HG03039 (cell line): ENCODE results near the gene CC2D1A.
"Not testable (repeated sequence)": the region's sequence is repeated elsewhere in the genome, so short reads cannot be mapped to it uniquely, and the experiment has no call there.

Experiments
- ATAC-seq: cut with Tn5 transposase; IDR thresholded peaks from one replicate; pipeline ENCODE4 v1.9.1; 2021; ENCODE audit warnings: mild to moderate bottlenecking, moderate library complexity; ENCODE audit not compliant: unreplicated experiment

Gene CC2D1A

GRCh38 chr19:13902993-13903555 lies 2.9 kb upstream of the CC2D1A start:
- ATAC-seq = no peak

- peak; percentile 17 for ATAC-seq
These were observed 512 bp downstream of the CC2D1A start for GRCh38 chr19:13906521-13906904.

GRCh38 chr19:13906910-13907309 lies 909 bp downstream of the CC2D1A start:
- no peak for ATAC-seq

GRCh38 chr19:13908674-13909073 lies 2.7 kb downstream of the CC2D1A start:
- no peak for ATAC-seq

- ATAC-seq = no peak
These were observed 3.4 kb downstream of the CC2D1A start for GRCh38 chr19:13909430-13909829.

GRCh38 chr19:13913352-13913751 lies 7.4 kb downstream of the CC2D1A start:
- no peak for ATAC-seq

GRCh38 chr19:13914777-13915176 lies 8.8 kb downstream of the CC2D1A start:
- ATAC-seq = no peak

GRCh38 chr19:13917888-13918406 lies 11.9 kb downstream of the CC2D1A start:
- ATAC-seq = no peak

GRCh38 chr19:13918726-13919411 lies 12.9 kb downstream of the CC2D1A start:
- no peak for ATAC-seq

GRCh38 chr19:13920524-13920923 lies 14.5 kb downstream of the CC2D1A start:
- no peak for ATAC-seq

GRCh38 chr19:13920940-13921747 lies 15.1 kb downstream of the CC2D1A start:
- no peak for ATAC-seq

GRCh38 chr19:13922118-13922517 lies 16.1 kb downstream of the CC2D1A start:
- not testable (repeated sequence) for ATAC-seq

GRCh38 chr19:13923194-13923987 lies 17.4 kb downstream of the CC2D1A start:
- no peak for ATAC-seq

- no peak for ATAC-seq
These were observed 20.0 kb downstream of the CC2D1A start for GRCh38 chr19:13926010-13926409.

- ATAC-seq = no peak
These were observed 20.7 kb downstream of the CC2D1A start for GRCh38 chr19:13926715-13927114.

- no peak for ATAC-seq
These were observed 23.3 kb downstream of the CC2D1A start for GRCh38 chr19:13929340-13929739.

GRCh38 chr19:13929956-13930355 lies 24.0 kb downstream of the CC2D1A start:
- ATAC-seq = no peak

GRCh38 chr19:13930402-13930801 lies 24.4 kb downstream of the CC2D1A start:
- ATAC-seq = no peak

GRCh38 chr19:13931391-13932148 lies 25.6 kb downstream of the CC2D1A start:
- no peak for ATAC-seq

- no peak for ATAC-seq
These were observed 26.2 kb downstream of the CC2D1A start for GRCh38 chr19:13932149-13932637.
